Measurements from ENCODE around the gene C9orf78. TPM values are rescaled to one million over a fixed set of nuclear protein-coding genes. Genes with fewer than 3 reads are reported as not detected.

C9orf78 gene
- total RNA-seq, 1 donor from 2014 or later, result 34.6 TPM

DNA sequence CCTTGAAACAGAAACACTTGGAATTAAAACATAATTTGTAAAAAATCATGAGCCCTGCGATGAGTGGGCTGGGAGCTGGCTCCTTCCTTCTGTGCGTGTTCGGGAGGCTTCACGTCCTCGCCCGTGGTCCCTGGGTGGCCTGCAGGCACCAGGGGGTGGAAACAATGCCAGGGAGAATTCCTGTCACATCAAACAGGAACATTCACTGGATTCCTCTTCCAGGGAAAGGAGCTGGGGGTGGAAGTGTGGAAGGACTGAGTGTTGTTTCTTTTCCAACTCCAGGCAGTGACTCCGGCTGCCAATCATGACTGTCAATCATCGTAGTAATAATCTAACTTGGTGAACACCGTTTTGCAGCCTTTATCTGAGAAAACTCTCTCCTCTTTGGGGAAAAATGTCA is 21.4 kb downstream of the C9orf78 start:
- Mint-ChIP-seq H3K9me3 (no peaks in the 10 kb centered on the region), H3K27ac (ENCODE audit: unreplicated experiment) (no peak overlapping the region), H3K27me3 (ENCODE audit: low read depth) (no peaks in the 10 kb centered on the region), H3K4me1 (peaks cover 3% of the 10 kb centered on the region), H3K4me3 (no peak overlapping the region), H3K36me3 (ENCODE audit: low read depth) (peaks cover 4% of the 10 kb centered on the region)
- TF ChIP-seq CTCF (conservative IDR thresholded peaks at IDR 0.05), result no peak
- DNase-seq (ENCODE audit: low read depth, low spot score), result no peak

DNA sequence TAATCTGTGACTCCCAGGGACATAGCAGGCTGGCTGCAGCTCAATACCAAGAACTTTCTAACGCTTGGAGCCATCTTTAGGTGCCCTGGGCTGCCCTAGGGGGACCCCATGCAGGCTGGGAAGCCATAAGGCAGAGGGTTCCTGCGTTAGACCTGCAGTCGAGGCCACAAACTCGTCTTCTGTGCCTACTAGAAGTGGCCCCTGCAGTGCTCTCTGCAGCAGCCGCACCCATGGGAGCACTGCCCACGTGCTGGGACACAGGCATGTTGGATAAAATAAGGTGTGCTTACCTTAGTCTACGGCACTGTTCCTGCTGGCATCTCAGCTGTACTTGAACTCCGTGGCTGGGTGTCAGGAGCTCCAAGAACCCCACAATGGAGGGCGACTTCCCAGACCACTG is 22.7 kb downstream of the C9orf78 start:
- Mint-ChIP-seq H3K36me3 (ENCODE audit: low read depth) (peaks cover 4% of the 10 kb centered on the region), H3K4me3 (no peak overlapping the region), H3K4me1 (peaks cover 3% of the 10 kb centered on the region), H3K9me3 (no peaks in the 10 kb centered on the region), H3K27me3 (ENCODE audit: low read depth) (no peaks in the 10 kb centered on the region), H3K27ac (ENCODE audit: unreplicated experiment) (no peak overlapping the region)
- no peak for TF ChIP-seq CTCF (conservative IDR thresholded peaks at IDR 0.05)
- no peak for DNase-seq (ENCODE audit: low read depth, low spot score)

GRCh38 chr9:129811967-129812363 is 23.1 kb downstream of the C9orf78 start:
- H3K4me1 Mint-ChIP-seq, result peaks cover 3% of the 10 kb centered on the region
- peaks cover 7% of the 10 kb centered on the region for H3K36me3 Mint-ChIP-seq (ENCODE audit: low read depth)
- no peaks in the 10 kb centered on the region for H3K9me3 Mint-ChIP-seq
- DNase-seq (ENCODE audit: low read depth, low spot score), result no peak
- no peaks in the 10 kb centered on the region for H3K27me3 Mint-ChIP-seq (ENCODE audit: low read depth)
- no peak overlapping the region for H3K27ac Mint-ChIP-seq (ENCODE audit: unreplicated experiment)
- TF ChIP-seq CTCF (conservative IDR thresholded peaks at IDR 0.05), result no peak
- H3K4me3 Mint-ChIP-seq, result no peak overlapping the region

GRCh38 chr9:129810788-129811187 is 24.3 kb downstream of the C9orf78 start:
- no peak for DNase-seq (ENCODE audit: low read depth, low spot score)
- Mint-ChIP-seq H3K4me1 (peaks cover 9% of the 10 kb centered on the region), H3K4me3 (no peak overlapping the region), H3K36me3 (ENCODE audit: low read depth) (peaks cover 4% of the 10 kb centered on the region), H3K27me3 (ENCODE audit: low read depth) (no peaks in the 10 kb centered on the region), H3K9me3 (no peaks in the 10 kb centered on the region), H3K27ac (ENCODE audit: unreplicated experiment) (no peak overlapping the region)
- no peak for TF ChIP-seq CTCF (conservative IDR thresholded peaks at IDR 0.05)

DNA sequence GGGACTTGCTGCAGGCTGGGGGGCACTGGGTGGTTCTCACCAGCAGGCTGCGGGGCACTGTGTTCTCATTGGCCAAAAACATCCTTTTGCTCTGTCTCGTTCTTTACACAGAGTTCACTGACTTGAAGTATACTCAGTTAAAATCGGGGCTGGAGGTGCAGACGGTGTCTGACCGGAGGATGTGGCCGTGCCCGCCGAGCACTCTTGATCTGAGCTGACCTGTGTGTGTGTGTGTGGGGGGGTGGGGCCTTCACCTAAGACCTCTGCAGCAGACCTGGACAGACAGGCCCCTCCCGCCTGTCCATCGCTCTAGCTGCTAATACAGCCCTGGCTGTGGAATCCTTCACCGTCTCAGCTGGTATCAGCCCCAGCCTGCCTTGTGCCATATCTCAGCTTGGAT is 25.0 kb downstream of the C9orf78 start:
- Mint-ChIP-seq H3K27me3 (ENCODE audit: low read depth) (no peaks in the 10 kb centered on the region), H3K4me1 (peaks cover 9% of the 10 kb centered on the region), H3K4me3 (peak overlapping the region; percentile 12), H3K9me3 (no peaks in the 10 kb centered on the region), H3K27ac (ENCODE audit: unreplicated experiment) (no peak overlapping the region), H3K36me3 (ENCODE audit: low read depth) (peaks cover 4% of the 10 kb centered on the region)
- no peak for DNase-seq (ENCODE audit: low read depth, low spot score)
- no peak for TF ChIP-seq CTCF (conservative IDR thresholded peaks at IDR 0.05)

- H3K27ac Mint-ChIP-seq (ENCODE audit: unreplicated experiment), result no peak overlapping the region
- peaks cover 10% of the 10 kb centered on the region for H3K4me1 Mint-ChIP-seq
- peaks cover 4% of the 10 kb centered on the region for H3K36me3 Mint-ChIP-seq (ENCODE audit: low read depth)
- H3K27me3 Mint-ChIP-seq (ENCODE audit: low read depth), result no peaks in the 10 kb centered on the region
- H3K9me3 Mint-ChIP-seq, result no peaks in the 10 kb centered on the region
- H3K4me3 Mint-ChIP-seq, result peak overlapping the region; percentile 16
- no peak for DNase-seq (ENCODE audit: low read depth, low spot score)
- TF ChIP-seq CTCF (conservative IDR thresholded peaks at IDR 0.05), result no peak
Measured at GRCh38 chr9:129809346-129809745, 25.7 kb downstream of the C9orf78 start.
